Activated CD8-positive, alpha-beta memory T cell treated with anti-CD3 and anti-CD28 coated beads for 24 hours (primary cell): Measurements from ENCODE around the gene RRAS2.
"Not testable (repeated sequence)": the region's sequence is repeated elsewhere in the genome, so short reads cannot be mapped to it uniquely, and the experiment has no call there.

ENCODE experiments used
- DNase-seq: peaks from one replicate; pipeline ENCODE4 v3.0.0-alpha.2; 2020

Gene RRAS2

GRCh38 chr11:14370496-14370895, 11.5 kb upstream of the RRAS2 start:
- no peak for DNase-seq

- no peak for DNase-seq
These were observed 10.6 kb upstream of the RRAS2 start for GRCh38 chr11:14369598-14369997.

- DNase-seq: no peak
These were observed 8.0 kb upstream of the RRAS2 start for GRCh38 chr11:14366936-14367335.

- no peak for DNase-seq
These were observed 5.3 kb upstream of the RRAS2 start for GRCh38 chr11:14364322-14364721.

GRCh38 chr11:14362611-14363010, 3.6 kb upstream of the RRAS2 start:
- DNase-seq: no peak

GRCh38 chr11:14361951-14362350, 3.0 kb upstream of the RRAS2 start:
- DNase-seq: no peak

DNA sequence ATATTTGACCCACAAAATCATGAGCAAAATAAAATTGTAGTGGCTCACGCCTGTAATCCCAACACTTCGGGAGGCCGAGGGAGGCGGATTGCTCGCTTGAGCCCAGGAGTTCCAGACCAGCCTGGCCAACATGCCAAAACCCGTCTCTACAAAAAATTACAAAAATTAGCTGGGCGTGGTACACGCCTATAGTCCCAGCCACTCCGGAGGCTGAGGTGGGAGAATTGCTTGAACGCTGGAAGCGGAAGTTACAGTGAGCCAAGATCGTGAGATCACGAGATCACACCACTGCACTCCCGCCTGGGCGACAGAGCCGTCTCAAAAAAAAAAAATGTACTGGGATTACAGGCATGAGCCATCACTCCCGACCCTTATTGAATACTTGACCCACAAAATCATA, 2.0 kb upstream of the RRAS2 start:
- DNase-seq: no peak

GRCh38 chr11:14359501-14360031, 583 bp upstream of the RRAS2 start:
- no peak for DNase-seq

DNA sequence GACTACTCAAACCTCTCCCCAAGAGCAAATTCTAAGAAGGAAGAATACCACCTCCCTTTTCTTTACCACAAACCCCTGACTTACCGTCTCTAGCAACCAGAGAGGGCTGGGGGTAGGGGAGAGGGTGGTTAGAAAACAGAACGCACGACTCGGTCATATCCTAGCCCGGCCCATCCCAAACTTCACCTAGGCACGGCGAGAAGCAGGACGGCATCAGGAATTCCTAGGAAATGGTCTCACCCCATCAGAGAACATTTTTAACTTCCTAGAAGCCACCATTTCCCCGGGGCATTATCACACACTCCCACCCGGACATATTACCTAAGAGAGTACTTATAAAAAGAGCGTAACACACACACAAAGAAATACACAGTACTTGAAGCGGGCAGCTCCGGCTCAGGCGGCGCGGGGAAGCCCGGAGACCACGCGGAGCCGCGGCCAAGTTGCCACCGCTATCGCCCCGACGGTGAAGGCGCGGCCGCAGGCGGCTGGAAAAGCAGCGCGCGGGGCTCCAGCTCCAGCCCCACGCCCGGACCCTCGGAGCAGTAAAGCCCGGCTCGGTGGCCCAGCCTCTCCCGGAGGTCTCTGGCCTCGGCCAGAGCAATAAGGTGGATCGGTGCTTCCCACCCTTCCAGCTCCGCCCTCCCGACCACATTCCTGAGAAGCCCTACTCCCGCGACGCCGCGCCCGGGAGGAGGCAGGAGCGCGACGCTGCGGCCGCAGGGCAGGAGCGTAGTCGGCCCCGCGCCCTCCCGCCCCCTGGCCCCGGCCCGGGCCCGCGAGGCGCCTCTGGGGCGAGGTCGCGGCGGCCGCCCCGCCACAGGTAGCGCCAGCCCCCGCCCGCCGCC, 878 bp downstream of the RRAS2 start:
- DNase-seq: peak; percentile 78

DNA sequence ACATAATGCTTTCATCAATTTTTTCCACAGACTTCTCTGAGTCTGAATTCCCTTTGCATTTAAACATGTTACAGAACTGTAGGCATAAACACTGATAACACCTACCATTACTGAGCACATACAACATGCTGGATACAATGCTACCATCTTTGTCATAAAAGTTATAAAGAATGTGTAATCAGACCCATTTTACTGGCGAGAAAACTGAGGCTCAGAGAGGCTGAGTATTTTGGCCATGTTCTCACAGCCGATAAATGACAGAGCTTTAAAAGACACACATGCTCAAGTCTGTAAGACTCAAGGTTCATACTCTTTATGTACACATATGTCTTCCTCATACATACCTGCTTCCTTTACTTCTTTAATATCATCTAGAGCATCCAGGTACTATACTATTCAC, 2.6 kb downstream of the RRAS2 start:
- no peak for DNase-seq

GRCh38 chr11:14354604-14355003, 4.4 kb downstream of the RRAS2 start:
- DNase-seq: not testable (repeated sequence)

GRCh38 chr11:14350716-14351238, 8.2 kb downstream of the RRAS2 start:
- DNase-seq: no peak

DNA sequence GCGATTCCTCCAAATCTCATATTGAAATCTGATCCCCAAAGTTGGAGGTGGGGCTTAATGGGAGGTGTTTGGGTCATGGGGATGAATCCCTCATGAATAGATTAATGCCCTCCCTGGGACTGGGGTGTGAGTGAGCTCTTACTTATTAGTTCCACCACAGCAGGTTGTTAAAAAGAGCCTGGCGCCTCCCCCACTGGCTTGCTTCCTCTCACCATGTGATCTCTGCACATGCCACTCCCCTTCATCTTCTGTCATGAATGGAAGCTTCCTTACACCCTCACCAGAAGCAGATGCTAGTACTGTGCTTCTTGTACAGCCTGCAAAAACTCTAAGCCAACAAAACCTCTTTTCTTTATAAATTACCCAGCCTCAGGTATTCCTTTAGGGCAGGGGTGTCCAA, 8.8 kb downstream of the RRAS2 start:
- DNase-seq: no peak

DNA sequence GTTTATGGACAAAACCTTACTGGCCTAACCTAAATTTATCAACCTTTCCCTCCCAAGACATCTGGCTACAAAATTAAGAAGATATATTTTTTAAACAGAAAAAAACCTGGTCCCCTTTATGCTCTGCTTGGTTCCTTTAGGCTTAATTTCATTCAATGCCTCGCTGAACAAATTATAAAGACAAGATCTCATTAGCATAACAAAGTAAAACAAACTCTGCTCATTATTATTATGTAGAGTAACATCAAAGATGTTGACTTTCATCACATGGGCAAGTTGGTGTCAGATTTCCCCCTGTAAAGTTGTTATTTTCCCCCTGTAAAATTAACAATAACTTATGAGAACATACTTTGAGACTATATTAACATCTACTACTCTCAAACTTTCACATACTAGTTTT, 11.0 kb downstream of the RRAS2 start:
- no peak for DNase-seq

DNA sequence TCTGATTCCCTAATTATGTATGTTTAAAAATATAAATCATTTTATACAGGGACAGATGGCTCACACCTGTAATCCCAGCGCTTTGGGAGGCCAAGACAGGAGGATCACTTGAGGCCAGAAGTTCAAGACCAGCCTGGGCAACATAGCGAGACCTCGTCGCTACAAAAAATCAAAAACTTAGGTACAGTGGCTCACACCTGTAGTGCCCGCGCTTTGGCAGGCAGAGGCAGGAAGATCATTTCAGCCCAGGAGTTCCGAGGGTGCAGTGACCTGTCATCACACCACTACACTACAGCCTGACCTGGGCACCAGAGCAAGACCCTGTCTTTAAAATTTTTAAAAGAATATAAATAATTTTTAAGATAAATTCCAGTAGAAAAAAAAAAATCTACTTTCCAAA, 11.5 kb downstream of the RRAS2 start:
- no peak for DNase-seq

DNA sequence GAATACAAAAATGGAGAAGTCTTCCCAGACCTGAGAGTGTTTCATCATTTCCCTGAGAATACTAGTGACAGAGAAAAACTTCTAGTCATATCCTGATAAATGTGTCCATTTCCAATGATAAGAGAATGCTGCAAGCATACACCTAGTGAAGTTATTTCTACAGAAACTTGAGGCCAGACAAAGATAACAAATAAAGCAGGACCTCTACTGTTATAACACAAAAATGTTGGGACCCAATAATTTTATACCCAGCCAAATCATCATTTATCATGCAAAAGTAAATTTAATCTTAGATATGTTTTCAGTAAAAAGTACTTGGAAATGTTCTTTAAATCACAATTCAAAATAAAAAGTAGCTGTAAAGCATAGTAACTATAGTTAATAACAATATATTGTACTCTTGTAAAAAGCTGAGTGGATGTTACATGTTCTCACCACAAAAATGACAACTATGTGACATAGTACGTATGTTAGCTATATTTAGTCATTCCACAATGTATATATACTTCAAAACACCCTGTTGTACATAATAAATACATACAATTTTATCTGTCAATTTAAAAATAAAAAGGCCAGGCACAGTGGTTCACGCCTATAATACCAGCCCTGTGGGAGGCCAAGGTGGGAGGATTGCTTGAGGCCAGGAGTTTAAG, 12.6 kb downstream of the RRAS2 start:
- DNase-seq: no peak

- DNase-seq: no peak
These were observed 13.3 kb downstream of the RRAS2 start for GRCh38 chr11:14345668-14346067.

DNA sequence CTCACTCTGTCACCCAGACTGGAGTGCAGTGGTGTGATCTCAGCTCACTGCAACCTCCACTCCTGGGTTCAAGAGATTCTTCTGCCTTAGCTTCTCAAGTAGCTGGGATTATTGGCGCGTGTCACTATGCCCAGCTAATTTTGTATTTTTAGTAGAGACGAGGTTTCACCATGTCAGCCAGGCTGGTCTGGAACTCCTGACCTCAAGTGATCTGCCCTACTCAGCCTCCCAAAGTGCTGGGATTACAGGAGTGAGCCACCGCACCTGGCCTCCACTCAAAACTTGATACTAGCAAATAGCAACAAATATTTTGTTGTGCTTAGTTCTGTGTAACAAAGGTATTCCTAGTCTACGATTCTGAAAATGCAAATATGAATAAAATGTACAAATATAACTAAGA, 14.0 kb downstream of the RRAS2 start:
- not testable (repeated sequence) for DNase-seq

- no peak for DNase-seq
These were observed 16.1 kb downstream of the RRAS2 start for GRCh38 chr11:14342906-14343305.

DNA sequence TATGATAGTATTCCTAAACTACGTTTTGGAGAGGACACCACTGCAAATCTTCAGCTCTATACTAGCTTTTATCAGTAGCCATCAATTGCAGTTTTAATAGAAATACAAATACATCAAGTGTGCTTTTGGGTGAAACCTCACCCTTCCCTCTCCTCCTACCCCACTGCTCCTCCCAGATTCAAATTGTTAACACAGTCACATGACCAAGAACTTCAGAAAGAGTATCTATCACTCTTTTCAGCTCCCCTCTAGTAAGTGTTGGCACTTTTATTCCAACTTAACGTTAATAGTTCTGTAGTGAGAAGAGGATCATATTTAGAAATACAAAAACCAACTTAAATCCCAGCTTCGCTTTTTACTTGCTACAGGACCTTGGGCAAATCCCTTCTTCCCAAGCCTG, 17.0 kb downstream of the RRAS2 start:
- no peak for DNase-seq

GRCh38 chr11:14340721-14341120, 18.3 kb downstream of the RRAS2 start:
- DNase-seq: no peak

DNA sequence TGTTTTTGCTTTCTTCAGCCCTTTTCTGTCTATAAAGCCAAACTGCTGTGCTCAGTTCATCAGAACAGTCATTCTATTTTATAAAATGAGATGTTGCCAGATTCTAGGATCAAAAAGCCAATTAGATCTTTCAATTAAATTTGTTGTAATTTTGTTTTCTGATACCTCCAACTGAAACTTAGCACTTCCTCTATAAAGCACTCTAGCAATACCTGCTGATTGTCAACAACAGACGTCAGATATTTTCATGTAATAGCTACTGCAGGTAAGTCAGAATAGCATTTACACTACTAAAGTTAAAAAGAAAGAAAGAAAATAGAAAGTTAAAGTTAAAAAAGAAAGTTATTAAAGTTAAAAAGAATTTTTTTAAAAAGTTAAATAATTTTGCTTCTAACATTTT, 19.6 kb downstream of the RRAS2 start:
- DNase-seq: no peak

GRCh38 chr11:14336507-14337503, 22.2 kb downstream of the RRAS2 start:
- no peak for DNase-seq
